Activated CD4-positive, alpha-beta T cell treated with anti-CD3 and anti-CD28 coated beads, Interleukin-2, amount 50 U/mL, for 24 hours (primary cell): ENCODE data around the gene TNS3.

Experiments
- DNase-seq, 2 donors: peaks; one replicate each; pipeline ENCODE4 v3.0.0-alpha.2; 2020; ENCODE audit warnings: low read depth in 1 of 2, low spot score in 1 of 2

TNS3 gene

GRCh38 chr7:47354831-47355541, 226.9 kb downstream of the TNS3 start:
- no peak for DNase-seq

- DNase-seq = no peak
Observed at GRCh38 chr7:47354071-47354470, 227.8 kb downstream of the TNS3 start.

GRCh38 chr7:47352394-47352968, 229.4 kb downstream of the TNS3 start:
- no peak for DNase-seq

GRCh38 chr7:47351233-47352154, 230.4 kb downstream of the TNS3 start:
- no peak for DNase-seq

GRCh38 chr7:47350425-47350824, 231.5 kb downstream of the TNS3 start:
- no peak for DNase-seq

- no peak for DNase-seq
Observed at GRCh38 chr7:47349401-47349800, 232.5 kb downstream of the TNS3 start.

GRCh38 chr7:47347816-47348385, 234.0 kb downstream of the TNS3 start:
- DNase-seq = no peak

GRCh38 chr7:47347346-47347745, 234.6 kb downstream of the TNS3 start:
- DNase-seq = no peak

- no peak for DNase-seq
Observed at GRCh38 chr7:47346377-47346914, 235.5 kb downstream of the TNS3 start.

- DNase-seq = no peak
Observed at GRCh38 chr7:47345857-47346298, 236.0 kb downstream of the TNS3 start.

- no peak for DNase-seq
Observed at GRCh38 chr7:47344171-47344955, 237.5 kb downstream of the TNS3 start.

GRCh38 chr7:47343061-47343455, 238.9 kb downstream of the TNS3 start:
- no peak for DNase-seq

GRCh38 chr7:47342296-47343060, 239.4 kb downstream of the TNS3 start:
- DNase-seq = no peak

- DNase-seq = no peak
Observed at GRCh38 chr7:47340517-47340916, 241.4 kb downstream of the TNS3 start.

- DNase-seq = no peak
Observed at GRCh38 chr7:47338026-47338425, 243.9 kb downstream of the TNS3 start.

- DNase-seq = no peak
Observed at GRCh38 chr7:47337531-47337930, 244.4 kb downstream of the TNS3 start.

GRCh38 chr7:47336472-47337425, 245.2 kb downstream of the TNS3 start:
- DNase-seq = no peak
